ENCODE results near the gene CYSRT1. TPM values are rescaled to one million over a fixed set of nuclear protein-coding genes. Genes with fewer than 3 reads are reported as not detected.

Gene CYSRT1
- total RNA-seq, 1 experiment from 2014 or later: 1.3 TPM

- peaks cover 15% of the 10 kb centered on the region for H3K4me1 ChIP-seq (ENCODE audit: insufficient read depth, low read length)
- POLR2A ChIA-PET (ENCODE audit: unreplicated experiment): interaction anchor here (0.5 kb wide), 1 partner anchor 10 kb away, joined by 3 read pairs; no protein-coding TSS in a partner anchor
- no peak overlapping the region for H2AFZ ChIP-seq (ENCODE audit: low read length)
- ATAC-seq (peak; percentile 1; the same call in 1 of the 2 replicates), DNase-seq (peak; percentile 22)
- H3K79me2 ChIP-seq (ENCODE audit: low read length): peaks cover 25% of the 10 kb centered on the region
- H4K20me1 ChIP-seq (ENCODE audit: low read length): peaks cover 28% of the 10 kb centered on the region
- peaks cover 17% of the 10 kb centered on the region for H3K36me3 ChIP-seq (ENCODE audit: low read depth, low read length)
- no peak overlapping the region for H3K4me2 ChIP-seq (ENCODE audit: low read length)
- H3K9me3 ChIP-seq (ENCODE audit: low read length): no peaks in the 10 kb centered on the region
- TF ChIP-seq, protein P1, sequence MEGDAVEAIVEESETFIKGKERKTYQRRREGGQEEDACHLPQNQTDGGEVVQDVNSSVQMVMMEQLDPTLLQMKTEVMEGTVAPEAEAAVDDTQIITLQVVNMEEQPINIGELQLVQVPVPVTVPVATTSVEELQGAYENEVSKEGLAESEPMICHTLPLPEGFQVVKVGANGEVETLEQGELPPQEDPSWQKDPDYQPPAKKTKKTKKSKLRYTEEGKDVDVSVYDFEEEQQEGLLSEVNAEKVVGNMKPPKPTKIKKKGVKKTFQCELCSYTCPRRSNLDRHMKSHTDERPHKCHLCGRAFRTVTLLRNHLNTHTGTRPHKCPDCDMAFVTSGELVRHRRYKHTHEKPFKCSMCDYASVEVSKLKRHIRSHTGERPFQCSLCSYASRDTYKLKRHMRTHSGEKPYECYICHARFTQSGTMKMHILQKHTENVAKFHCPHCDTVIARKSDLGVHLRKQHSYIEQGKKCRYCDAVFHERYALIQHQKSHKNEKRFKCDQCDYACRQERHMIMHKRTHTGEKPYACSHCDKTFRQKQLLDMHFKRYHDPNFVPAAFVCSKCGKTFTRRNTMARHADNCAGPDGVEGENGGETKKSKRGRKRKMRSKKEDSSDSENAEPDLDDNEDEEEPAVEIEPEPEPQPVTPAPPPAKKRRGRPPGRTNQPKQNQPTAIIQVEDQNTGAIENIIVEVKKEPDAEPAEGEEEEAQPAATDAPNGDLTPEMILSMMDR (conservative IDR thresholded peaks at IDR 0.05; ENCODE audit: low read depth, low read length): no peak
- TF ChIP-seq EZH2 (IDR thresholded peaks at IDR 0.05; ENCODE audit: low read length, unreplicated experiment): no peak
- TF ChIP-seq EZH2phosphoT487 (IDR thresholded peaks at IDR 0.05; ENCODE audit: borderline replicate concordance, low read length): no peak
- no peak overlapping the region for H3K4me3 ChIP-seq (ENCODE audit: low read length)
- H3F3A ChIP-seq (ENCODE audit: low read length, unreplicated experiment): peaks cover 5% of the 10 kb centered on the region
- no TSS peak for BruUV-seq (replicated peaks)
- intact Hi-C loops (cut with micrococcal nuclease): no loop called here
- no peaks in the 10 kb centered on the region for H3K27me3 ChIP-seq (ENCODE audit: low read length)
- no peaks in the 10 kb centered on the region for H3K9me2 ChIP-seq (replicated peaks; ENCODE audit: low read length)
- H3K27ac ChIP-seq (ENCODE audit: low read length): no peak overlapping the region
- H3K9ac ChIP-seq (ENCODE audit: low read length): no peak overlapping the region
- CTCF ChIA-PET: interaction anchor here (1.1 kb wide), 1 partner anchor 198 kb away, joined by 4 read pairs; the partner anchor contains the start of gene NPDC1
These were observed 19.8 kb downstream of the CYSRT1 start for GRCh38 chr9:137244486-137245449.

DNA sequence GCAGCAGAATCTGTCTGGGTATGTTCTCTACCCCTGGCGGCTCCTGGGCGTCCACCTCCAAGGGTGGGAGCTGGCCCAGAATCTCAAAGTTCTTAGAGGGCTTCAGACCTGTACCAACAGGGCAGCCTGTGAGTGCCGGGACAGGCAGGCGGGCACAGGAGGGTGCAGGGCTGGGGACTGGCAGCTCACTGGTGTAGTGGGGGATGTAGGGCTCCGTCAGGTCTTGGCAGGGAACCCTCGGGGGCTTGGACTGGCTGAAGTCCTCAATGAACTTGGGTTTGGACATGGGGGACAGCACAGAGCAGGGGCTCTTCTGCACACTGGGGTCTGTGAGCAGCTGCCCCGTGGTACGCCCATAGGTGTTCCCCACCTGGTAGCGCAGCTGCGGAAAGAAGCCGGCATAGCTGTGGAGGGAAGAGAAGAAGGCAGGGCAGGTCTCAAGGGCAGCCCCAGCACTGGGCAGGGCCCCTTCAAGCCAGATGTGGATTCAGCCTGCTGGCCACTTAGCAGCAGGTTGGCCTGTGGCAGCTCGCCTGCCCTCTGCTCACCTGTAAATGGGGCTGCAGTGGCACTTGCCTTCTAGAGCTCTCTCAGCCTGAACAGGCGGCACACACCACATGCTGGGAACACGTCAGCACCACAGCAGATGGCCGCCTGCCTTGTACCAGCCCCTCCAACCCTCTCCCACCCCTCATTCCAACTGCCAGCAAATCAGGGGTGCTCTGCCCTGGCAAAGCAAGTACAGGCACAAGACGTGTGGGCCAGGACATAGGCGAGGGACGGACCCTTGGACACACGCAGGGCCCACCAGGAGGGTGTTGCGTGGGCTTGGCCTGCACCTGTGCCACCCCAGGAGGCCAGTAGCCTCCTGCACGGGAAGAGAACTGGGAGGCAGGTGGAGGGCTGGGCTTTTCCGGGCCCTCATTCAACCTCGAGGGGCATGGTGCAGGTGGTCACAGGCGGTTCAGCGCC, 20.8 kb downstream of the CYSRT1 start:
- Histone ChIP-seq H2AFZ (ENCODE audit: low read length) (no peak overlapping the region), H3K27ac (ENCODE audit: low read length) (no peak overlapping the region), H3K36me3 (ENCODE audit: low read depth, low read length) (peaks cover 17% of the 10 kb centered on the region), H3K9ac (ENCODE audit: low read length) (no peak overlapping the region), H3F3A (ENCODE audit: low read length, unreplicated experiment) (peaks cover 5% of the 10 kb centered on the region), H3K27me3 (ENCODE audit: low read length) (no peaks in the 10 kb centered on the region), H3K9me2 (replicated peaks; ENCODE audit: low read length) (no peaks in the 10 kb centered on the region), H3K4me2 (ENCODE audit: low read length) (no peak overlapping the region), H3K9me3 (ENCODE audit: low read length) (no peaks in the 10 kb centered on the region), H3K79me2 (ENCODE audit: low read length) (peaks cover 21% of the 10 kb centered on the region), H3K4me1 (ENCODE audit: insufficient read depth, low read length) (peaks cover 15% of the 10 kb centered on the region), H4K20me1 (ENCODE audit: low read length) (peaks cover 28% of the 10 kb centered on the region), H3K4me3 (ENCODE audit: low read length) (no peak overlapping the region)
- TF ChIP-seq EZH2phosphoT487 (IDR thresholded peaks at IDR 0.05; ENCODE audit: borderline replicate concordance, low read length) (no peak), EZH2 (IDR thresholded peaks at IDR 0.05; ENCODE audit: low read length, unreplicated experiment) (no peak)
- TF ChIP-seq, protein P1 (conservative IDR thresholded peaks at IDR 0.05; ENCODE audit: low read depth, low read length): no peak
- ATAC-seq (no peak), DNase-seq (no peak)
- no TSS peak for BruUV-seq (replicated peaks)
- ChIA-PET POLR2A (ENCODE audit: unreplicated experiment) (no interaction called here), CTCF (no interaction called here)
- intact Hi-C loops (cut with micrococcal nuclease): no loop called here
